Stimulated activated naive CD4-positive, alpha-beta T cell (primary cell): ENCODE results near the gene FAM241B.

ENCODE experiments used
- DNase-seq, 6 experiments: peaks; one replicate each; lab custom pipeline; 2025; lab: John Stamatoyannopoulos, UW

The FAM241B gene

DNA sequence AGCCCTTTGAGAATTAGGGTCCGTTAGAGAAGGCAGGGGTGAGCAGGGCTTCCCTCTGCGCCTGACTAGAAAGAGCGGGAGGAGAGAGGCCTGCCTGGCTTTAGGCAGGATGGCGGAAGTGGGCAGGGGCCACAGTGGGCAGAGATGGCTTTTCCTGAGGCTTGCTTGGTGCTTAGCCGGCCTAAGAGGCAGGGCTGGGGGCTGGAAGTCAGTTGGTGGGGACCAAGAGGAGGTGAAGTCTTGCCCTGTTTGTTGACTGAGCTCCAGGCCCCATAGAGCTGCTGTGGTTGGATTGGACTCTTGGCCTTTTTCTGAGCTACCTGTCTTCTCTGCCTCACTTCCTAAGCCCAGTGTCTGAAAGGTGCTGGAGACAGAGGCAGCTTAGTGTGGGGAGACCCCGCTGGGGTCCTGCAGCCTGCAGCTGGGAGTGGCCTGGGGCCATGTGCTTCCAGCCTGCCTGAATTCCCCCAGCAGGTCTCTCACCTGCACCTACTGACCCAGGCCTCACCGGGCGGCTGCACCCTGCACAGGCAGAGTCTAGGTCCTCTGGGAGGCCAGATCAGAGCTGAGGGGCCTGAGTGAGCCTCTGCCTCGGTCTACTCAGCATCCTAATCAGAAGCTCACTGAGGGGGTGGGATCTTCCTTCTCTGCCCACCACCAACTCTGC lies 4.8 kb downstream of the FAM241B start:
- DNase-seq = no peak

DNA sequence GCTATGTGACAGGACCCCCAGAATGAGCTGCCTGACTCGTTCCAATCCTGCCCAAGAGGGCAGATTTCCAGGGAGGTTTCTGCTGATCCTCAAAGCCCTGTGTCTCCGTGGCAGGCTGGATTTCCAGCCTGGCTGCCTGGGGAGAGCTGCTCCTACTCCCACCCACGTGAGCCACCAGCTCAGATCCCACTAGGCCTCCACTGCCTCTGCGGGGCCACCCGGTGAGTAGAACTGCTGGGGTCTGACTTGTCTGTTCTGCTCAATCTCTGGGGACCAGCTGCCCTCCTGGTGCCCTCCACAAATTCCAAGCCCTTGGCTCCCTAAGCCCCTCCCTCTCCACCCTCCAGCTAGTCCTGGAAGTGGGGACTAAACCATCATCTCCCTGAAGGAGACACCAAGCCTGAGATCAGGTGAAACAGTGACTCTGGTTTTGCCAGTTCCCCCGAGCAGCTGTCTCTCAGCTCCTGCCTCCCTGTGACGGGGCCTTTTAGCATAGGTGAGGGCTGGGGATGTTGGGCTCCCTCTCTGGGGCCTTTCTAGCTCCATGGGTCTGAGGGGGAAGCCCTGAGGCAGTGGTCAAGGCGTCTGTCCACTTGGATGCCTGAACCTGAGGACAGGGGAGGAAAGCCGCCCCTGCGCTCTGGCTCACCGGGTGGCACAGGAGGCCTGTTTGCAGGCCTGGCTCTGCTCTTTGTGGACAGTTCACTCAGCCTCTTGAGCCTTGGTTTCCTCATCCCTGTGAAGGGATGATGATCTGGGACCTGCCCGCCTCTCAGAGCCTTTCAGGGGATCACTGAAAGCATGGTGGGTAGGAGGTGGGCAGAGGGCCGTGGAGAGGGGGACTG lies 5.6 kb downstream of the FAM241B start:
- DNase-seq = no peak

DNA sequence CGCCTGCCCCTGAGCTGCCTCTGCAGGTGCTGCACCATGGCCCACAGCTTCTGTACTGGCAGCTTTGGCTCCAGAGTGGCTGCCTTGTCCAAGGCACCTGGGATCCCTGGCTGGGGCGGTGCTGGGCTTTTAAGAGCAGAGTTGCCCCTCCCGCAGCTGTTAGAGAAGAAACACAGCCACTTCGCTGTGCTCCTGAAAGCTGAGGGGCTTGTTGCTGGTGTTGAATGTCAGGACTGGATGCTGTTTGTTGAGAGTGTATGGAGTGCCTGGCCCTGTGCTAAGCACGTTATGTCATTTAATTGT lies 6.2 kb downstream of the FAM241B start:
- no peak for DNase-seq

DNA sequence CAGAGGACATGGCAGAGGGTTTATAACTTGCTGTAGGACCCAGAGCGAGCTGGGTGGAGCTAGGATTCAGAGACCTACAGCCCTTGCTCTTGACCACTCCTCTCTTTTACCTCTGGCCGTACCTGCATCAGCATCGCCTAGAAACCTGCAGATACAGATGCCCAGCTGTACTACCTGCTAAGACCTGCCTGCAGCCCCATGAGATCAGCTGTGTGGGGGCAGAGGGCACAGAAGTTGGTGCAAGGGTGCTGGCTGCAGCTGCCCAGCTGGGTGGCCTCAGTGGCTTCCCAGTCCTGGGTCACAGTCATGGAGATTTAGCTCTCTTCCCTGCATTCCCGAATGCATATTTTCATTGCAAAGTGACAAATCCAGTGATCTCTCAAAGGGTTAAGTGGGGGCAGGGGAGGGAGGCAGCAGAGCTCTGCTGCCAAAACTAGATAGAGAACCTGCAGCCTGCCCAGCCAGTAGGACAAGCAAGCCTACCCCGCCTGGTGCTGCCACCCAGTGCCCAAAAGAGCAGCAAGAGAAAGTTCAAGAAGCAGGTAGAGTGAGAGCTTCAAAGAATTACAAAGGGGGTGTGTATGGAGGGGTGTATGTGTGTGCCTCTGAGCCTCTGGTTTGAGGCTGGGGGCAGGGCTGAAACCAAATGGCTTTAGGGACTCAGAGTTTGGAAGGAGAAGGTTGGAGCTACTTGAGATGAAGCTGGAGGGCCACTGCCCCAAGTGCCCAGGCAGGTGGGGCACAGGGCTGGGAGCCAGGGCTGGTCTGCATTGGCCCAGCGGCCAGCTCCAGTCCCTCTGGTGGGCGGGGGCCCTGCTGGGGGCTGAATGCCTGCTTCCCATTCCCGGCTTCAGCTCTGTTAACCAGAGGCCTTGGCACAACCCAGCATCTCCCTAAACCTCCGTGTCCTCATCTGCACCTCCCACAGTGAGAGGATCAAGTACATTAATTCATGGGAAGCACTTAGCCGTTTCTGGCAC lies 6.9 kb downstream of the FAM241B start:
- DNase-seq = peak in 4 of 6 experiments; percentile 6 to 36 (median 20)

DNA sequence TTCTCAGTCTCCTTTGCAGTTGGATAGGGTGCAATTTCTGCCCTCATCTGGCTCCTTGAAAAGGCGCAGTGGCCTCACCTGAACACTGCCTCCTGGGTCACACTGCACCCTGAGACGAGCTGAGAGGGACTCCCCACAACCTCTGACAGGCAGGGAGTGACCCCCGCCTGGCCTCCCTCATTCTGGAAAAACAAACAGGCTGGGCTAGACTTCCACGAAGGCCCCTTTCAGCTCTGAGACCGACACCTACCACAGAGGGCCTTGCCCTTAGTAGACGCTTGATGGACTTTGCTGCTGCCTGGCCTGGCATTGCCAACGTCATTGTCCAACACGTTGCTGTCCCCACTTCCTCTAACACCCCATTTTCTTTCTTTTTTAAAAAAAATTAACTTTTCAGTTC lies 8.6 kb downstream of the FAM241B start:
- no peak for DNase-seq

DNA sequence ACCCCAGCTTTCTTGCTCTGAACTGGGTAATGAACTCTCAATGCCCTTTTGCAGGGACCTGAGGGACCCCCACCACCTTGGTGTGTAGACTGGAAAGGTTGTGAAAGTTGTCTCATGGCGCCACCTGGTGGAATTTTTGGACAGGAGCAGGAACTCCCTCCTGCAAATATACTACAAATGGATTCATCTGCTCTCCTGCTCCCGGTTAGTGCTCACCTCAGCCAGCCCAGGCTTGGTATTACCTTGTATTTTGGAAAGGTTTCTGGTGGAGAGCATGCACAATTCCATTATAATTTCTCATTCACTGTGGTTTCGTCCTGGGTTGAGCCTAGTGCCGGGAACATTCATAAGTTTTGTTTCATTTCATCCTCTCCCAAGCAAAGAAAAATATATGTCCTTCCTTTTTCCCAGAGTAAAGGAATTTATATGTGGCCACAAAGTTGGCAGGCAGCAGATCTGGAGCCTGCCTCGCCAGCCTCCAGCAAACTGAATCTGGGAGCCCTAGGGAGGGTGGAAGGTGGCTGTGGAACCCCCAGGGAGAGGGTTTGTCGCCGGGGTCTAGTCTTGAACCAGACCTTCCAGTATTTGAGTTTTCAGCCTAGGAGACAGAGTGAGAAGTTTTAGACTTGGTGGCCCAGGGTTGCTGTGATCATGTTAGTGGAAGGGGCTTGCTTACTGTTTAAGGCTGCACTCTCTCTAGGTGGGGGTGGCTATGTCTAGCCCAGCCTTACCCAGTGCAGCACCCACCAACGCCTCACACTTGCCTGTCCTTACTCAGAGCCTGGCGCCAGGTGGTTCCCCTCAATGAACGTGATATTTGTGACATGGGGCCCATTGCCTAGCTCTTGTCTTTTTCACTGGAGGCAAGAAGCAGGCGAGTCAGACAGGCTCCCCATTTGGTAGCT lies 9.5 kb downstream of the FAM241B start:
- peak; percentile 39 to 80 (median 64) for DNase-seq

DNA sequence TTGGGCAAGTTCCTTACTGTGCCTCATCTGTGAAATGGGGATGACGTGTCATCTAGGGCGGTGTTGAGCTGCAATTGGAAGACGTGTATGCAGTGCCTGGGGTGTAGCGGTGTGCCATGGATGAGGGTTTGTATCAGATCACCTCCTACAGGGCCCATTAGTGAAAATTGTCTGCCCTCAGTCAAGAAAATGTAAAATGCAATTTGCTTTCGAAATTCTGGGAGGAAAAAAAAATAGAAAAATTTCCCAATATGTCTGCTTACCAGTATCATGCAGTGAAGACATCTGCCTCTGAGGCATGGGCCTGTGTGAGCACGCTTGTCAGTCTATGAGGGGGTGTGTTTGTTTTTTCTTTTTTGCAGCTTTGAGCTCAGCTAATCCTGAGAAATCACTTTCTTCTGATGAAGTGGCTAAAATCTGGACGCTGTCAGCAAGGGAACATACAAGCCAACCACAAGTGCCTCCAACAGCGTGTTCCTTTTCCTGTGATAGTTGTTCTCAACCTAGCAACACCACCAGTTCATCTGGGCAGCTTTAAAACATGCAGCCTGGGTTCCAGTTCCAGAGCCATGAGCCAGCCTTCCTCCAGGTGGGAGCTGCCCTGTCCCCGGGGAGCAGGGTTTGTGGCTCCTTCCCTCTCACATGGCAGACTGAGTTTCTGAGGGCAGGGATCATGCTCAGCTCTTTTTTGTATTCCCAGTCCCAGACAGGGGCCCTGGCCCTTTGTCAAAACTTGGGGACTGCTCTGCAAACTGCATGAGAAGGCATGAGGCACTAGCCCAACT lies 10.3 kb downstream of the FAM241B start:
- no peak for DNase-seq

GRCh38 chr10:69641261-69641980 lies 11.4 kb downstream of the FAM241B start:
- no peak for DNase-seq

GRCh38 chr10:69642747-69643146 lies 12.7 kb downstream of the FAM241B start:
- DNase-seq = no peak

- no peak for DNase-seq
Observed at GRCh38 chr10:69643779-69644657, 14.0 kb downstream of the FAM241B start.

- peak in 3 of 6 experiments; percentile 5 to 7 (median 7) for DNase-seq
Observed at GRCh38 chr10:69644658-69645295, 14.7 kb downstream of the FAM241B start.

GRCh38 chr10:69645296-69646184 lies 15.5 kb downstream of the FAM241B start:
- no peak for DNase-seq

DNA sequence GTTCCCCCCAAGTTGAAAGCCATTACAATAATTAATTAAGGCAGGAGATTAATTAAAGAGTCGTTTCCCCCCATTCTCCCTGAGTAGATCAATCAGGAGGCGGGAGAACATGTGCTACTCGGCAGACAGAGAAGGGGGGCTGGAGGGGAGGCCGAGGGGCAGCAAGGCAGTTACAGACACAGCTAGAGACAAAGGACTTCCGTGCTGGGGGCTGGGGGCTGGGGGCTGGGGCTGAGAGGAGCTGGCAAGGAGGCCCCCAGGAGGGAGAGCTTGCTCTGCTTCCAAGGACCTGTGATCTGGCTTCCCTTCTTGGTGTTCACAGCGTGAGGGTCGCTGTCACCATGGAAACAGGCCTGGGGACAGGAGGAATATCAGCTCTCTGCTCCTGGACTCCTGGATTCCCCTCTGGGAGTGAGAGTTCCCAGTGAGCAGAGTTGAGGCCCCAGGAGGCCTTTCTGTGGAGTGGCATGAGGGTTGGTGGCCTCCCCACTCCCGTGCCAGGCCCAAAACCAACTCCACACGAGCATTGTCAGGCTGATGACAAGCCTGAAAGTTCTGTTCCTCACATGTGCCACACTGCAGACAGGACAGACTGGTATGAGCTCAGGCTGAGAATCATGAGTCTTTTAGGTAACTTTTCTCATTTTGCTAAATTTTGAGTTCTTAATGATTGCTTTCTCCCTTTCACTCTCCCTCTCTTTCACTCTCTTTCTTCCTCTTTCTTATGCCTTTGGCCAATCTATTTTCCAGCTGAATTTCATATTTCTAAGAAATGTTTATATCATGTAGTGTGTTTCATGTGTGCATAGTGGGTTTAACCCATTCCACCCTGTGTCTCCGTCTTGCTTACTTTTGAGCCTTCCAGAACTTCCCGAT lies 16.4 kb downstream of the FAM241B start:
- DNase-seq = no peak

- no peak for DNase-seq
Observed at GRCh38 chr10:69647126-69647525, 17.1 kb downstream of the FAM241B start.

DNA sequence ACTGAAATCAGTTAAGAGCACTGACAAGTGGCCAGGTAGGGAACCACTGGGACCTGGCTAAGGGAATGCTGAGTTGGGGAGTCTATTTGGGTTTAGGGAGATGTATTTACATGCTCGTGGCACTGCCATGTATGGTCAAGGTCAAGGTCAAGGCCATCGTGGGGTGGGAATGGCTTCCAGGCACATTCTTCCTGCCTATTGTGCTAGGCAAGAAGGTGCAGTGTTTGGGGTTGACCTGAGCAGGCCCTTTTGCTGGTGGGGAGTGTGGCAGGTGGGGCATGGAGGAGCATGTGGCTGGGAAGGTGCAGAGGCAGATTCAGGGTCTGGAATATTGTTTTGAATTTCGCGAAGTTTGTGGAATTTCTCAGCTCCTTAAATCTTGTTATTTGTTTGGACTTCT lies 17.8 kb downstream of the FAM241B start:
- DNase-seq = no peak

DNA sequence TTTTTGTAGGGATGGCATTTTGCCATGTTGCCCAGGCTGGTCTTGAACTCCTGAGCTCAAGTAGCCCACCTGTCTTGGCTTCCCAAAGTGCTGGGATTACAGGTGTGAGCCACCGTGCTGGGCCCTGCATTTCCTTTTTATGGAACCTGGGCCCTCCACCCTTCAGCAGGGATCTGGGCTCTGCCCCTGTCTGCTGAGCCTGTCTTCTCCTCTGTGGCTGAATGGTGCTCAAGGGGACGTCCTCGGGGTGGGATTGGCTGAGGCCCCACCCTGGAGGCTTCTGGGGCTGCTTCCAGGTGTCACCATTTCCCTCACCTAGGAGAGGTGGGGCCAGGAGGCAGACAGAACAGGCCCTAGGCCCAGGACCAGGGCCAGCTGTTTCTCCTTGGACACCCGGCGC lies 18.4 kb downstream of the FAM241B start:
- no peak for DNase-seq
